Lung (tissue), 12 donors: Measurements from ENCODE around the gene YTHDC1. TPM values are rescaled to one million over a fixed set of nuclear protein-coding genes. Genes with fewer than 3 reads are reported as not detected.

ENCODE experiments used
- ATAC-seq: fragments of 200-7000 bp; cut with Tn5 transposase; one replicate; pipeline ENCODE4 v1.9.1; 2020; ENCODE audit warnings: moderate number of reproducible peaks; ENCODE audit not compliant: insufficient read depth, low FRiP score
- DNase-seq, 3 donors: peaks; one replicate each; pipeline ENCODE4 v3.0.0-alpha.2; 2013 to 2017
- H3K27ac ChIP-seq, 2 donors: one replicate each; pipeline ENCODE4 v1.5.1; 2013; ENCODE audit warnings: mild to moderate bottlenecking in 2 of 2, moderate library complexity in 2 of 2, control low read depth in 1 of 2, inconsistent platforms in 1 of 2, low read depth in 1 of 2, low read length in 1 of 2
- H3K27me3 ChIP-seq, 3 donors: one replicate each; pipeline ENCODE4 v1.5.1; 2013; ENCODE audit warnings: low read length in 2 of 3; ENCODE audit not compliant: control insufficient read depth in 3 of 3, insufficient read depth in 3 of 3
- H3K36me3 ChIP-seq, 4 donors: one replicate each; pipeline ENCODE4 v1.5.1; 2013; ENCODE audit warnings: low read length in 4 of 4, mild to moderate bottlenecking in 1 of 4, moderate library complexity in 1 of 4; ENCODE audit not compliant: control insufficient read depth in 4 of 4, insufficient read depth in 4 of 4
- H3K4me1 ChIP-seq, 5 donors: one replicate each; pipeline ENCODE4 v1.5.1; 2013; ENCODE audit warnings: low read length in 5 of 5, mild to moderate bottlenecking in 2 of 5, moderate library complexity in 1 of 5; ENCODE audit not compliant: control insufficient read depth in 5 of 5, insufficient read depth in 5 of 5
- H3K4me3 ChIP-seq: one replicate; pipeline ENCODE4 v1.5.1; 2013; ENCODE audit warnings: mild to moderate bottlenecking, control low read depth, moderate library complexity
- H3K9ac ChIP-seq, 2 donors: one replicate each; pipeline ENCODE4 v1.5.1; 2013; ENCODE audit warnings: low read length in 2 of 2, control low read depth in 1 of 2; ENCODE audit not compliant: insufficient read depth in 1 of 2
- H3K9me3 ChIP-seq, 4 donors: one replicate each; pipeline ENCODE4 v1.5.1; 2013; ENCODE audit warnings: low read length in 3 of 4, mild to moderate bottlenecking in 1 of 4, moderate library complexity in 1 of 4; ENCODE audit not compliant: control insufficient read depth in 4 of 4, insufficient read depth in 3 of 4
- WGBS, 2 donors: extraction: QIAGEN DNeasy Blood & Tissue Kit; methylation state at CpG; one replicate each; pipeline ENCODE4 v1.1.7; 2013; 5-methylcytosine and 5-hydroxymethylcytosine counted together
- polyA plus RNA-seq, 2 donors: library from polyadenylated mRNA; stranded (reverse); fragments of 200-250 nt; gene quantifications; one replicate each; pipeline ENCODE4 v1.2.1, GENCODE V29; 2013
- total RNA-seq, 2 donors: library from RNA; depleted of rRNA in 1 of 2; stranded (reverse); fragments of >200 nt in 1 of 2; gene quantifications; one replicate each; pipeline ENCODE4 v1.2.1, GENCODE V29; 2014 to 2021
- TF ChIP-seq, protein P1 (sequence below): IDR thresholded peaks from 2 replicates; pipeline ENCODE4 v1.5.1; 2012; ENCODE audit warnings: mild to moderate bottlenecking; ENCODE audit errors: control extremely low read depth, extremely low read depth
- donor health status: control.
- donor health status: control.
- donor health status: Bipolar disorder and iron deficiency.
- donor health status: healthy.
- donor health status: DM: yes; HTN: yes; CAD: no.

The YTHDC1 gene
- total and polyA plus RNA-seq, 4 donors = 37.4 to 207 (median 49.2) TPM

DNA sequence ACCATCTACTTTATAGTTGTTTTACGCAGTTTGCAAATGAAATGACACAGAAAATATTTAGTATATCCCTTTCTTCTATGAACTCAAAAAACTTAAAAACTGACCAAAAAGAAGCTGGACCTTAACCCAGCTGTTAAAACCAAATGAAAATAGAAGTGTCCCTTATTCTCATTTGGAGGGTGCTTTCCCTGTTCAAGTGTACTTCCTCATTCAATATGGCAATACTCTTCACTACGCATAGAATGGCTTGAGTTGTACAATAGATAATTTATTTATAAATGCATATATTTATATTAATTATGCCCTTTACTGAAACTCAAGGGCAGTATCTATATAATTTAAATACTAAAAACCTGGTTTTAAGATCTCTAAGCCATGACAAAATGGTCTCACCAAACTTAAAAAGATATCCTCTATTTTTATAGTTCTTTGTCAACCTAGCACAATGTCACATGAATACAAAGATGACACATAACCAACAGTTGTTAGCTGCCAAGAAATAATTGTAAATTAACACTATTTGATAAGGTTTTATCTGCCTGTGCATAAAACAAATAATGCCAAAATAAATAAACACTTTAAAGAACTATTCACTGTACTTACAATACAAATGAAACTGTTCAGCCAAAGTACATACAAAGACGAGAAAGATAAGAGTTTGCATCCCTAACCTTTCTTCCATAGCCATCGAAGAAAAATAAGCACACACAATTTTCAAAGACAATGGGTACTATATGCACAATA lies 25.2 kb downstream of the YTHDC1 start:
- no peak overlapping the region for H3K27ac ChIP-seq
- DNase-seq (no peak), ATAC-seq (no peak)
- H3K4me3 ChIP-seq = no peak overlapping the region
- H3K27me3 ChIP-seq = no peaks in the 10 kb centered on the region
- TF ChIP-seq, protein P1, sequence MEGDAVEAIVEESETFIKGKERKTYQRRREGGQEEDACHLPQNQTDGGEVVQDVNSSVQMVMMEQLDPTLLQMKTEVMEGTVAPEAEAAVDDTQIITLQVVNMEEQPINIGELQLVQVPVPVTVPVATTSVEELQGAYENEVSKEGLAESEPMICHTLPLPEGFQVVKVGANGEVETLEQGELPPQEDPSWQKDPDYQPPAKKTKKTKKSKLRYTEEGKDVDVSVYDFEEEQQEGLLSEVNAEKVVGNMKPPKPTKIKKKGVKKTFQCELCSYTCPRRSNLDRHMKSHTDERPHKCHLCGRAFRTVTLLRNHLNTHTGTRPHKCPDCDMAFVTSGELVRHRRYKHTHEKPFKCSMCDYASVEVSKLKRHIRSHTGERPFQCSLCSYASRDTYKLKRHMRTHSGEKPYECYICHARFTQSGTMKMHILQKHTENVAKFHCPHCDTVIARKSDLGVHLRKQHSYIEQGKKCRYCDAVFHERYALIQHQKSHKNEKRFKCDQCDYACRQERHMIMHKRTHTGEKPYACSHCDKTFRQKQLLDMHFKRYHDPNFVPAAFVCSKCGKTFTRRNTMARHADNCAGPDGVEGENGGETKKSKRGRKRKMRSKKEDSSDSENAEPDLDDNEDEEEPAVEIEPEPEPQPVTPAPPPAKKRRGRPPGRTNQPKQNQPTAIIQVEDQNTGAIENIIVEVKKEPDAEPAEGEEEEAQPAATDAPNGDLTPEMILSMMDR = no peak
- no peaks in the 10 kb centered on the region for H3K9me3 ChIP-seq
- no peak overlapping the region for H3K9ac ChIP-seq
- H3K36me3 ChIP-seq = peaks cover 10 to 37% (median 16%) of the 10 kb centered on the region in 4 donors
- H3K4me1 ChIP-seq = peaks cover 0 to 5% (median 0%) of the 10 kb centered on the region in 5 donors
- 62 to 76% methylated on average over 4 of the region's 4 CpGs for WGBS, 2 donors

DNA sequence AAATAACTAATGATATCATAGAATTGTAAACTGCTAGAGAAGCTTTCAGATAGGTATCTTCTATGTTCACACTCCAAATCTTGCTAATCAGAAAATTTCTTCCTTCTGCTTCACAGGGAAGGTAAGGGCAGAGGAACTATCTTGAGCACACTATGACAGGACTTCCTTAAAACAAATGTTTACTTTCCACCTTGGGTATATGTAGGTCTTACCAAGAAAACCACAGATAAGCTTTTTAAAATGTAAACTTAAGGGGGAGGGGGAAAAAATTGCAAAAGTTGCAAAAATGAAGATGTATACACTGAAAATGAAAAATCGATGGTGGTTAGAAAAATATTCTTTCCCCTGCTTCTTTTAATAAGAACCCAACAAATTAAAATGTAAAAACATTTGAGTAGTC lies 30.9 kb downstream of the YTHDC1 start:
- H3K27me3 ChIP-seq = no peaks in the 10 kb centered on the region
- TF ChIP-seq, protein P1 = no peak
- H3K27ac ChIP-seq = no peak overlapping the region
- 89 to 94% methylated on average over 1 of the region's 1 CpG for WGBS, 2 donors
- H3K4me3 ChIP-seq = no peak overlapping the region
- H3K4me1 ChIP-seq = peaks cover 0 to 5% (median 0%) of the 10 kb centered on the region in 5 donors
- ATAC-seq = no peak
- H3K9ac ChIP-seq = no peak overlapping the region
- no peak for DNase-seq
- H3K9me3 ChIP-seq = no peaks in the 10 kb centered on the region
- peaks cover 18 to 43% (median 34%) of the 10 kb centered on the region in 4 donors for H3K36me3 ChIP-seq

DNA sequence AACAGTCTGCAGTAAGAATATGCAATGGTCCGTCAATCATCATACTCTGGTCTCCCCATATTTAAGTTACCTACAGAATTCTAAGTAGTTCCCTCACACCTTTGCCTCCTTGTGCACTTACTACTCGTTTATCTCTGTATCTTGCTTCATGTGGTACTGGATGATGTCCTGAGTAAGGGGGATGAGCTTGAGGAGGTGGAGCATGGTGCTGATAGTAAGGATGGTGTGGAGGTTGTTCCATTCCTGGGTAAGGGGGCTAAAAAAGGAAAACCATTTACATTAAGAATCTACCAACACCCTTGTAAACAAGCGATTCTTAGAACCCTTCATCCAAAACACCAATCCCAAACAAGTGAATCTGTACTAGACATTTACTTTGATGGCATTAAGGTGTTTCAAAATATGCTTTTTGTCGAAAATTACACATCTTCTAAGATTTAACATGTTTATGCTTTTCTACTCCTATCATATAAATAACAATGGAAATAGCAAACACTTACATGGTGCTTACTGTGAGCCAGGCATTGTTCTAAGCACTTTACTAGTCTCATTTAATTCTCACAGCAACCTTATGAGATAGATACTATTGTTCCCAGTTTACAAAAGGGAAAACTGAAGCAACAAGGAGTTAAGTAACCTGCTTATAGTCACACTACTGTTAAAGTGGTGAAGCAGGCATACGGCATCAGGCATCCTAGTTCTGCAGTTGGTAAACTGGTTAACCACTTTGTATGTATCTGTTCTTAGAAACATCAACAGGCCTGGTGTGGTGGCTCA lies 33.5 kb downstream of the YTHDC1 start:
- ATAC-seq = no peak
- H3K27ac ChIP-seq = no peak overlapping the region
- no peaks in the 10 kb centered on the region for H3K9me3 ChIP-seq
- DNase-seq = no peak
- H3K27me3 ChIP-seq = no peaks in the 10 kb centered on the region
- peaks cover 14 to 43% (median 26%) of the 10 kb centered on the region in 4 donors for H3K36me3 ChIP-seq
- 90 to 93% methylated on average over 5 of the region's 5 CpGs for WGBS, 2 donors
- H3K4me3 ChIP-seq = no peak overlapping the region
- peaks cover 0 to 5% (median 0%) of the 10 kb centered on the region in 5 donors for H3K4me1 ChIP-seq
- H3K9ac ChIP-seq = no peak overlapping the region
- TF ChIP-seq, protein P1 = no peak
